NCI-H446 treated with DMSO at 0.1 percent for 48 hours (cell line): ENCODE data around the gene TLX2.
"Not testable (repeated sequence)": the region's sequence is repeated elsewhere in the genome, so short reads cannot be mapped to it uniquely, and the experiment has no call there.

ENCODE experiments used
- DNase-seq: peaks from one replicate; lab custom pipeline; 2025; lab: John Stamatoyannopoulos, UW

TLX2 gene

GRCh38 chr2:74554820-74555531, 40.7 kb downstream of the TLX2 start:
- no peak for DNase-seq

GRCh38 chr2:74555610-74556103, 41.4 kb downstream of the TLX2 start:
- no peak for DNase-seq

GRCh38 chr2:74556159-74556558, 41.9 kb downstream of the TLX2 start:
- no peak for DNase-seq

- DNase-seq = no peak
Observed at GRCh38 chr2:74556831-74557370, 42.7 kb downstream of the TLX2 start.

GRCh38 chr2:74558284-74559230, 44.3 kb downstream of the TLX2 start:
- DNase-seq = no peak

GRCh38 chr2:74559912-74560311, 45.7 kb downstream of the TLX2 start:
- no peak for DNase-seq

GRCh38 chr2:74560591-74560990, 46.3 kb downstream of the TLX2 start:
- DNase-seq = no peak

GRCh38 chr2:74561022-74561421, 46.8 kb downstream of the TLX2 start:
- not testable (repeated sequence) for DNase-seq

GRCh38 chr2:74562126-74562775, 48.0 kb downstream of the TLX2 start:
- DNase-seq = no peak

GRCh38 chr2:74564222-74564621, 50.0 kb downstream of the TLX2 start:
- no peak for DNase-seq

GRCh38 chr2:74566076-74566753, 52.0 kb downstream of the TLX2 start:
- DNase-seq = no peak

GRCh38 chr2:74566754-74567085, 52.5 kb downstream of the TLX2 start:
- DNase-seq = no peak
